ENCODE measurements around the gene VMAC.

- TF ChIP-seq CTCF (IDR thresholded peaks at IDR 0.05; ENCODE audit: insufficient read depth, low read depth, low read length) (peak; percentile 46), EZH2 (IDR thresholded peaks at IDR 0.05; ENCODE audit: insufficient read depth, low read length) (no peak)
Measured at GRCh38 chr19:5891938-5892771, 12.5 kb upstream of the VMAC start.
